C4-2B (cell line): ENCODE data around the gene KLHL8.

Source experiments
- H3K27ac ChIP-seq: fragments of 450-650 bp; 2 replicates; pipeline ENCODE4 v1.5.1; 2017
- ZFX ChIP-seq: fragments of 450-650 bp; IDR thresholded peaks from 2 replicates; pipeline ENCODE4 v1.6.1; 2017
- TF ChIP-seq, protein P1 (sequence below): fragments of 450-650 bp; conservative IDR thresholded peaks from 2 replicates; pipeline ENCODE4 v1.5.1; 2017; ENCODE audit warnings: mild to moderate bottlenecking

KLHL8 gene

DNA sequence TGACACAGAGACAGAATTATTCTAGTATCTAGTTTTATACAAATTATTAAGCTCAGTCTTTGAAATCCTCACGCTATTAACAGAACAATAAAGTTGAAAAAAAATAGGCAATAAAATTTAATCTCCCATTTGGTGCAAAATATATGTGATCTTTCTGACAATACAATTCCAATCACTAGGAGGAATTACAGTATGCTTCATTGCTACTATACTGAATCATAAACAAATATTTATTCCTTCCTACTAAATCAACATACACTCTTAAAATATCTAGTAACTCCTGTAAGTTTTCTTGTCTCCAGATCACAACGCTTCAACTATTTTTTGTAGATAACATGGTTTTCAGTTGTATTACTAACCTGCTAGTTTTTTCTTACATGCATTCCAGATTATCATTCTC, 45.7 kb downstream of the KLHL8 start:
- TF ChIP-seq, protein P1, sequence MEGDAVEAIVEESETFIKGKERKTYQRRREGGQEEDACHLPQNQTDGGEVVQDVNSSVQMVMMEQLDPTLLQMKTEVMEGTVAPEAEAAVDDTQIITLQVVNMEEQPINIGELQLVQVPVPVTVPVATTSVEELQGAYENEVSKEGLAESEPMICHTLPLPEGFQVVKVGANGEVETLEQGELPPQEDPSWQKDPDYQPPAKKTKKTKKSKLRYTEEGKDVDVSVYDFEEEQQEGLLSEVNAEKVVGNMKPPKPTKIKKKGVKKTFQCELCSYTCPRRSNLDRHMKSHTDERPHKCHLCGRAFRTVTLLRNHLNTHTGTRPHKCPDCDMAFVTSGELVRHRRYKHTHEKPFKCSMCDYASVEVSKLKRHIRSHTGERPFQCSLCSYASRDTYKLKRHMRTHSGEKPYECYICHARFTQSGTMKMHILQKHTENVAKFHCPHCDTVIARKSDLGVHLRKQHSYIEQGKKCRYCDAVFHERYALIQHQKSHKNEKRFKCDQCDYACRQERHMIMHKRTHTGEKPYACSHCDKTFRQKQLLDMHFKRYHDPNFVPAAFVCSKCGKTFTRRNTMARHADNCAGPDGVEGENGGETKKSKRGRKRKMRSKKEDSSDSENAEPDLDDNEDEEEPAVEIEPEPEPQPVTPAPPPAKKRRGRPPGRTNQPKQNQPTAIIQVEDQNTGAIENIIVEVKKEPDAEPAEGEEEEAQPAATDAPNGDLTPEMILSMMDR = no peak
- no peak for TF ChIP-seq ZFX
- H3K27ac ChIP-seq = no peak overlapping the region

GRCh38 chr4:87171944-87172343, 48.5 kb downstream of the KLHL8 start:
- H3K27ac ChIP-seq = no peak overlapping the region
- TF ChIP-seq, protein P1 = no peak
- no peak for TF ChIP-seq ZFX

GRCh38 chr4:87166296-87166854, 54.0 kb downstream of the KLHL8 start:
- no peak overlapping the region for H3K27ac ChIP-seq
- no peak for TF ChIP-seq ZFX

DNA sequence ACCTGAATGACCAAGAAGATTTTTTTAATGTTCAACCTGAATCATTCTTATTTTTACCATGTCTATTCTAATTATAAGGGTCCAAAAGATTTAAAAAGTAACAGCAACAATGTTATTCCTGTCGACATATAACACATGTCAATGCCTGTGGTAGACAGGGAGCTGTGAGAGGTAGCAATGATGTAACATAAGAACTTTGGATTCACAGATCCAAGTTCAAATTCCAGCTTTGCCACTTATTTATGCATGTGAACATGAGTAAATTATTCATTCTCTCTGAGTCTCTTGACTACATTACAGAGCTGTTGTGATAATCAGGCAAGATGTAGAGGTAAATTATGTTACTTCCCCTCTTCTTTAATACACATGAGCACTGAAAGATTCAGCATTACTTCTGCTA, 54.5 kb downstream of the KLHL8 start:
- no peak overlapping the region for H3K27ac ChIP-seq
- TF ChIP-seq ZFX = no peak
- TF ChIP-seq, protein P1 = no peak

DNA sequence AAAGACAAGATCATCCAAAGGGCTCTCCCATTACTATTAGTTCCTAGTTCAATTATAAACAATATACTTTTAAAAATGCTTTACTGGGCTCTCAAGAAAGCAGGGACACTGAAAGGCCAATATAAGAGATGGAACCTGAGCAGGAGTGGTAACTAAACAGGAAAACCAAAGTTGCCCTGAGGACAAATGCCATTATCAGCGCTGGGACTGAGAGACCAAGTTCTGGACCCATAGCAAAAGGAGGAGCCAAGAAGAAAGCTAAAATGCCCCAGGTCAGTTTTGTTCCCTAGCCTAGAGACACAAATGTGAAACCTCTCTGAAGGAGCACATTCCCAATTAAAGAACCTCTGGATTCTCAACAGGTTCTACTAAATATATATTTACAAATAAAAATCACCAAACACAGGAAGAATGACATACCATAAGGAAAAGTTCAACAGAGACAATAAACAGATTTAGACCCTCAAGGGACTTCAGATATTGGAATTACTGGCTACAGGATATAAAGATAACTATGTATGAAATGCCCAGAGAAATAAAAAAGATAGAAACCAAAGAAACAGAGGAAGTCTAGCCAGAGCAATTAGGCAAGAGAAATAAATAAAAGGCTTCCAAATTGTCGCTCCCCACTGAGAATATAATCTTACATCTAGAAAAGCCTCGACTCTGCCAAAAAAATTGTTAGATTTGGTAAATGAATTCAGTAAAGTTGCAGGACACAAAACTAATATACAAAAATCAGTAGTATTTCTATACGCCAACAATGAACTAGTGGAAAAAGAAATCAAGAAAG, 67.1 kb downstream of the KLHL8 start:
- H3K27ac ChIP-seq = no peak overlapping the region
- no peak for TF ChIP-seq ZFX
- TF ChIP-seq, protein P1 = no peak

DNA sequence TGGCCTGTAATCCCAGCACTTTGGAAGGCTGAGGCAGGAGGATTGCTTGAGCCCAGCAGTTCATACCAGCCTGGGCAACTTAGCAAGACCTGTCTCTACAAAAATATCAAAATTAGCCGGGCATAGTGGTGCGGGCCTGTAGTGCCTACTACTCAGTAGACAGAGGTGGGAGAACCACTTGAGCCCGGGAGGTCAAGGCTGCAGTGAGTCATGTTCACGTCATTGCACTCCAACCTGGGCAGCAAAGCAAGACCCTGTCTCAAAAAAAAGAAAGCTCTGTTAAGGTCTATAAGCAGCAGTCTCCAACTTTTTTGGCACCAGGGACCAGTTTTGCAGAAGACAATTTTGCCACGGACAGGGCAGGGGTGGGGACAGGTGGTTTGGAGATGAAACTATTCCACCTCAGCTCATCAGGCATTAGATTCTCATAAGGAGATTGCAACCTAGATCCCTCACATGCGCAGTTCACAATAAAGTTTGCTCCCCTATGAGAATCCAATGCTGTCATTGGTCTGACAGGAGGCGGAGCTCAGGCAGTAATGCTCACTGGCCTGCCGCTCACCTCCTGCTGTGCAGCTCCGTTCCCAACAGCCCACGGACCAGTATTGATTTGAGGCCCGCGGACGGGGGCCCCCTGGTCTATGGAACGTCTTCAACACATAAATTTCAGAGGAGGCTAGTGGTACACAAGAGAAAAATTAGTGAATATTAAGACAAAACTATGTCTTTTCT, 67.9 kb downstream of the KLHL8 start:
- H3K27ac ChIP-seq = no peak overlapping the region; the same call in 1 of the 2 replicates
- TF ChIP-seq, protein P1 = no peak
- TF ChIP-seq ZFX = no peak

GRCh38 chr4:87151730-87152129, 68.7 kb downstream of the KLHL8 start:
- H3K27ac ChIP-seq = no peak overlapping the region
- no peak for TF ChIP-seq ZFX
- TF ChIP-seq, protein P1 = no peak
